GM21619 (cell line): Measurements from ENCODE around the gene HNRNPA3.
A peak's percentile ranks its signal among the peaks of the same experiment; 100 is the strongest.
"Not testable (repeated sequence)": the region's sequence is repeated elsewhere in the genome, so short reads cannot be mapped to it uniquely, and the experiment has no call there.

Experiments used
- ATAC-seq: cut with Tn5 transposase; IDR thresholded peaks from one replicate; pipeline ENCODE4 v1.9.1; 2021; ENCODE audit not compliant: unreplicated experiment

HNRNPA3 gene

DNA sequence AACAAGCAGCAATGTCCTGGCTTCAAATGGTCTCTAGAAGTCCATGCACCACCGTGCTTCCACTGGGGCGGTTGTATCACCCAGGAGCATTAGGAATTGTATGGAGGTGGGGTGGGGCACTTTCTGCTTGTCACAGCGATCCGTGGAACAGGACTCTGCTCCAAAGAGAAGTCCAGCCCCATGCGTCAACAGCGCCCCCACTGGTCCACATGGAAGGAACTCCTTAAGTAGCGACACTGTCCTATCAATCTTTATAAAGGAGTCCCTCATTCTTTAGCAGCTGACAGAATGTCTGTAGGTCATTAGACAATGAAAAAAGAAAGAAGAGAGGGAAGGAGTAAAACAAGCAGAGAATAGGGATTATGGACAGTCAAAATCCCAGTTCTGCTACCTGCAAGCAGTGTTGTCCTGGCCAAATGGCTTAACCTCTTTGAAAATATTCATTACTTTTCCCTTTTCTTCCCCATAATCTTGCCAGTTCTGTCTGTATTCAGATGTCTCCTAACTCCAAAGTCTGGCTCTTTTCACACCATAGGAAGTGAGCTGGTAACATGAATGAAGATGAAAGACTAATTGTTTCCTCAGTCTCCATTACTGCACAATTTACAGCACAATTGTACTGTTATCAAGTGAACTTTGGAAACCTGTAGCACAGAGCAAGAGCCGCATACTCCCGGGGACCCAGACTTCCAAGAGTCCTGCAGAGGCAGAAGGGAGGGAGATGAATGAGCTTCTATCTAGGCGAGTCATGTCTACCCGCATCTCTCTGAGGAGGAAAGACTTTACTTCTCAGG, 42.0 kb downstream of the HNRNPA3 start:
- no peak for ATAC-seq

DNA sequence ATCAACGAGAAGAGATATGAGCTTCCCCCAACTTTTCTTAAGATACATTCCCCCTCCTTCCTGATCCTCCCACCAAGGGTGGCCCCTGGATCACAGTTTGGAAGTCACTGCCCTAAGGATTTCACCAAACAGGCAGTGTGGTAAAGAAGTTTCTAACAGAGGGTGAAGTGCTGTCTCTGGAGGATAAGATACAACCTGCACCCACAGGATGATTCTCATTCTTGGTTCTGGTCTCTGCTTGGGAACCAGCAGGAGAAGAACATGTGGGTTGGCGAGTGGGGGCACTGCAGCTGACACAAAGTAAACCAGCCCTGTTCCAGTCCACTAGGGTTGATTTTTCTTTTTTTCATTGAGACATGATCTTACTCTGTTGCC, 42.6 kb downstream of the HNRNPA3 start:
- no peak for ATAC-seq

DNA sequence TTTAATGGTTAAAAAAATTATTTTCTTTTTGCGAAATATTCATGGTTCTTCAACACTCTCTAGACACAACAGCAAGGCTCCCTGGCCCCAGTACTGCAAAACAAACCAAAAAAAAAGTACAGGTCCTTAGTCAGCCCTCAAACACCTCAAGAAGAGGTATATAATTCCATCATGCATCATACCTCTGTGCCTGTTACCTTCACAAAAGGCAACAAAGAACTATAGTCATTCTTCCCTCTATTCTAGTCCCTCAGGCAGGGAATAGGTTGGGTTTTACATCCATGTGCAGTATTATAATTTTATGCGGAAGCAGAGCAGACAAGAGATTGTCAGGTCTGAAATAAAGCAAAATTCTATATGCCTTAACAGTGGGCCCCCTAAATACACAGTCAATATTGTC, 43.4 kb downstream of the HNRNPA3 start:
- ATAC-seq = no peak

DNA sequence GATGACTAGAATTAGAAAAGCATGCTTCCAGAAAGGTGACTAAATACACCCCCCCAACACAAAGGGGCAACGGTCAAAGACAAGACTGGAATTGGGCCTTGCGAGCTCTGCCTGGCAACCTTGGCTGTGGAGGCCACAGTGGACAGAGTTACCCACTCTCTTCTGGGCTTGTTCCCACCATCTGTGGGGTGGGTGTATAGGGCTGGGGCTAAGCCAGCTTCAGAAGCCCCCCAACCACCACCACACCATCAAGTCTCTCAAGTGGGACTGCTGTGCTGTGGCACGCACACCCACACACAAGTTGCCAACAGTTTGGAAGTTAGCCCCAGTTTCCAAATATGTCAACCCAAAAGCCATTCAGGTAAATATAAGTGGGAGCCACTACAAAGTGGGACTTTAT, 44.1 kb downstream of the HNRNPA3 start:
- no peak for ATAC-seq

DNA sequence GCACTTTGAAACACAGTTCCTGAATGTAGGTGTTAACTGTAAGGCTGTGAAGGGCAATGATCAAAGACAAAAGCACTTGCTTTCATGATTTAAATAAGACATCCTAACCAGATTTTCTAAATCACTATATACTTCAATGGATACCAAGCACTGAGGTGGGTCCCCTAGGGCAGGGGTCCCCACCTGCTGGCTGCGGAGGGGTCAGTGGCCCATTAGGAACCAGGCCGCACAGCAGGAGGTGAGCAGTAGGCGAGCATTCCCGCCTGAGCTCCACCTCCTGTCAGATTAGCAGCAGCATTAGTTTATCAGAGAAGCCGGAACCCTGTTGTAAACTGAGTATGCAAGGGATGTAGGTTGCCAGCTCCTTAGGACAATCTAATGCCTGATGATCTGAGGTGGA, 44.9 kb downstream of the HNRNPA3 start:
- ATAC-seq = no peak

DNA sequence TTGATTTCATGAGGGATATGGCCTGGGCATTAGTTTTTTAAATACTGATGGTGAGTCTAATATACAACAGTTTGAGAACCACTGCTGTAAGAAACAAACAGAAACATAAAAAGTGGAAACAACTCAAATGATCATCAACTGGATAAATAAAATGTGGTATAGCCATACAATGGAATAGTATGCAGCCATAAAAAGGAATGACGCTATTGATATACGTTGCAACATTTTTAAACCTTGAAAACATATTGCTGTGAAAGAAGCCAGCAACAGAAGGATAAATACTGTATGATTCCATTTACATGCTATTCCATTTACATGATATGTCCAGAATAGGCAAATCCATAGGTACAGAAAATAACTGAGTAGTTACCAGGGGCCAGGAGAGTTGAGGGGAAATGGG, 45.5 kb downstream of the HNRNPA3 start:
- no peak for ATAC-seq

DNA sequence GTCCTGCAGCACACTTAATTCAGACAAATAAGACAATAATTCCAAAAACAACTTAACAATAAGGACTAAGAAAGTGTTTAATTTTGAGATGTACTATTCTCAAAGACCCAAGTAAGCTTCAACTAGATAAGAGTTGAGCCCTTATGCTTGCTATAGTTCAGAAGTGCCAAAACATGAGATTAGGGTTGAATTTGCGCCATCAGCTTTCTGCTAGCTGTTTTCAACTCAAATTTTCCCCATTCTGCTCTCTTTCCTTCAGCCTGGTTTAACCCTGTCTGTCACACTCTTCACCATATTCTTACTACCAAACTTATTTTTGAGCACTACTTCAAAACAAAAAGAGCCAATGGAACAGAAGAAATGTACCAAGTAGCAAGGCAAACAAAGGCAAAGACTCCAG, 47.8 kb downstream of the HNRNPA3 start:
- no peak for ATAC-seq

DNA sequence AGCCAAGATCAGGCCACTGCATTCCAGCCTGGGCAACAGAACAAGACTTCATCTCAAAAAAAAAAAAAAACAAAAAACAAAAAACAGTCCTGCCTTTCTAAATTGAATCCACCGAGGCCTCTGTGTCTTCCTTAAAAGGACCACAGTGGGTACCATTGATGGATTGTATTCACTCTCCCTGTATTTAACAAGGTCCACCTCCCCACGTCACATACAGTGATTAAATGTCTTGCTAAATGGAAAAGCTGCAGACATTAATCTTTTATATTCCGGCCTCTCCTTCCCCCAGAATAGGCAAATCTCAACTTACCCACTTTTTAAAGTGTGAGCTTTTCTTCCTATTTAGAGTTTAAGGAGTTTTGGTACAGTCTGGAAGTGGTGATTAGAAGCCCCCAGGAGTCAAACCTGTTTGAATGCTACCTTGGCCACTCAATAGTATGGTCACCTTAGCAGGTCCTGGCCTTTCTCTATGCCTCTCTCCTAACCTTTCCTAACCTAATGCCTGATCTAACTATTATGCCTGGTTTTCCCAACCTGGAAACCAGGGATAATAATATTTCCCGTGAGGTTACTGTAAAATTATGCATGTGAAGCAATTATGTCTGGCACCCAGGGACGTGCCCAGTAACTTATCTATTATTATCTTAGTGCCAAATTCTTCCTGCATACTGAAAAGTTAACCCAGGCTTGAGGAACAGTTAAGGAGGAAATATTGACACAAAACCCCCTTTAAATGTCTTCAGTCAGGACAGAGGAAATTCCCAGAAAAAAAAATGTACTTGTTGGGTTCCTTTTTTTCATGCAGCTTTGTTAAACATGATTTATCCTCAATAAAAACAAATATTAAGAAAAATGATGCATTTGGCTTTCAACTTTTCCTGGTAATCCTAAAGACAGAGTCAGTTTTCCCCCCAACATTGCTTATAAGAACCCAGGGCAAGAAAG, 48.8 kb downstream of the HNRNPA3 start:
- no peak for ATAC-seq

DNA sequence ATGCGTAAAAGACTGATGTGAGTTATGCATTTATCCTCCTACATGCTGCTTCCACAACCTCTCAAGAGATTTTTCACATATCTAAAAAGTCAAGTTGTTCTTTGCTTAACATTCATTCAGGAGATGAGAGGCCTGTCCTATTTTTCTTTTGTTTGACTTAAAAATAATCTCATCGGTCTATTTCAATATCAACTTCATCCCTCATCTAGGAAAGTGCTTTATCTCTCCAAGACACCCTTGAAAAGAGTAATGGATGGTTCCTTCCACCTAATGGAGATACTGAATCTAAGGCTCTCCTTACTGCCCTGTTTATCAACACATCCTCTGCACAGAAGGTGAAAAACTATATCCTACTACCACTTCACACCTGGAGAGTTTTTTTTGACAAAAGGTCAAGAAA, 49.5 kb downstream of the HNRNPA3 start:
- ATAC-seq = no peak

DNA sequence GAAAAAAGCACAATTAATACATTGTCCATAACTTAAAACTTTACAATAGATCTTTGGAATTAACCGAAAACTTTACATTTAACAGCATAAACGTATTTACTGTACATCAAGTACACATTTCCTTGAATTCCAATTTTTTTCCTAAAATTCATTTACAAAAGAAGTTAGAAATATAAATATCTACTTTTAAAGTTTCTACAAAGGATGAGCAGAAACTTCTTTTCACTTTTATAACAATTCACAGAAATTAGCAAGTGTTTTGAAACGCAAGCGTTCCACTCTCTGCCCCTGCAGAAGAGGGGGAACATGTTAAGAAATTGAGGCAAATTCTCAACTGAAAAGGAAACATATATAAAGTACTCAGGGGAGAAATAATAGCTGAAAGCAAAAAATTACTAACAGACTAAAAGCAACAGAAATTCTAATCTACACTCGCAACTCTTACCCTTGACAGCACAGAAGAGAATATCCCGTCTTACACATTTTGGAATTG, 50.4 kb downstream of the HNRNPA3 start:
- ATAC-seq = no peak

DNA sequence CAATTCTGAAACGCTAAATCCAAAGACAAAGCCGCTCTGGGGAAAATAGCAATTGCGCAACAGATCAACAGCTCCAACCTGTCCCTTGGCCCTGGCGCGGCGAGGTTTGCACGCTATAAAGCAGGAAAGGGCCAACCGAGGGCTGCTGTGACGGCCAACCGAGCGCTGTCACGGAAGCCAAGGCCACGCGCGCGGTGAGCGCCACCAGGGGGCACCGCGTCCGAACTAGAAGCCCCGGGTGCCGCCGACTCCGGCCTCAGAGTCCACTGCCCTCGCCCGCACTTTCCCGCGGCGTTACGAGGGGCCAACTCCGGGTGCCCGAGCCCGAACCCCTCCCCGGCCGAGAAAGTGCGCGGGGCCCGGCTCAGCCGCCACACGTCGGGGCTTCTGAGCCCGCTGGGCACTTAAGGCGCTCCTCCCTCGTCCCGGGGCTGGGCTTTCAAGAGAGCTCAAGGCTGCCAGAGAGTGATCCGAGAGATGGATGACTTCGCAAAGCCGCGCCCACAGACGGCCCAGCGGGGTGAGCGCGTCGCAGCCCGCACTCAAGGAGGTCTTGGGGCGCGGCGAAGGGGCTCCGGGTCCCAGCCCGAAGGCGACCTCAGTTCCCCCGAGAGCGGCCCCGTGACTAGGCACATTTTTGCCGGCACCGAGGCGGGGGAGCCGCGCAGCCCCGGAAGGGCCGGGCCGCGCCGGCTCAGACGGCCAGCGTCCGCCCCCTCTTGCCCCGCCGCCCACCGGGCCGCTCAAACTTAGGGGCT, 51.0 kb downstream of the HNRNPA3 start:
- peak; percentile 46 for ATAC-seq

DNA sequence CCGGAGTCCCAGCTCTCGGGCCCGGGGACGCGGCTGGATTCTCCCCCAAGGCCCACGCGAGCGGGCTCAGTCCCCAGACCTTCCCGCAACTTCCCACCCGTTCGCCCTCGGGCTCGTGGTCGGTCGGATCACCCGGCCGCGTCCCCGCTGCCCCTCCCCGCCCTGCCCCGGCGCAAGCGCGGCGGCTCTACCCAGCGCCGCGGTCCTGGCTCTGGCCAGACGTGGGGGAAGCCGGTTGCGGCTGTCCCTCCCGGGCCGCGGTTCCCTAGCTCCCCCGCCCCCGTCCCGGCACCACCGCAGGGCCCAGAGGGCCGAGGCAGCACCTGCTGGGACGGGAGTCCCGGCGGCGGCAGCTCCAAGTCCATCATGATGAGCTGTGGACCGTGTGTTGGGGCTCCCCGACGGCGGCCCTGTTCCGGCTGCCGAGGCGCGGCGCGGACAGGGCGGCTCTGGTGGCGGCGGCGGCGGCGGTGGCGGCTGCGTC, 51.7 kb downstream of the HNRNPA3 start:
- peak; percentile 14 for ATAC-seq

DNA sequence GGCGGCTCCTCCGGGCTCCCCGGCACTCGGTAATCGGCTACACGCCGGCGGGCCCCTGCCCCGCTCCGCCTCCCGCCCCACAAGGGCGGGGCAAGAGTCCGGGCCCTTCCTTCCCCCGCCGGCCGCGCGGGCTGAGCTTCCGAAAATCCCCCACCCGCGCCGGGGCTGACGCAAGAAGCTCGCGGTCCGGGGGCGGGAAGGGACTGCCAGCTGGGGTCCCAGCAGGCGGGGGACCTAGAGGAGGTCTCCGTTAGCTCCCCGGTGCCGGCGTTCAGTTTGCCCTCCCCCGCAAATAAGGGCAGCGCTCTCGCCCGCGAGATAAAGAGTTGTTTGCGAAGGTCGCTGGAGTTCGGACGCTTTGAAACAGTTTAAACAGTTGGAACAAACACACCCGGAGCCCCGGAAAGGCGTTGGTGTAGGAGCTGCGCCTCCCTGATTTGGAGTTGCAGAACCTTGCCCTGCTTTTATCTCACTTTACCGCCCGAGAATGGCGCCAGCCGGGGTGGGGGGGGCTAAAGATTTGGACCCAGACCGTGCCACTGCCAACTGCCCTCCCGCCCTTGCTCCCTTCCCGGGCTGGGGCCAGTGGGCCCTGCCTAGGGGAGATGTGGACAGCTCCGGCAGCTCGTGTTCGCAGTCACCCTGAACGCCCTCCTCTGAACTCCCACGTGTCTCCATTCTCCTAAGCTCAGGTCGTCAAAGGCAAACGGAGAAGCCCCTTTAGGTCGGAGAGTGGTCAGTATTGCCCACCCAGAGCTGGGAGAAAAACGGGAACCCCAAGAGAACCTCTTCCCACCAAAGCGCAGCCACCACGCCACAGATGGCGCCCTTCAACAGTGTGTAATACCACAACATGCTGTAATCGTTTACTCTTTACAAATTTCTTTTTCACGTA, 52.3 kb downstream of the HNRNPA3 start, which contains the start of gene NFE2L2:
TSS of gene NFE2L2 (minus strand) at position 35 of the 895 bp plus-strand sequence. CDS start 151 bp downstream, outside the sequence.
- ATAC-seq = peak; percentile 56

DNA sequence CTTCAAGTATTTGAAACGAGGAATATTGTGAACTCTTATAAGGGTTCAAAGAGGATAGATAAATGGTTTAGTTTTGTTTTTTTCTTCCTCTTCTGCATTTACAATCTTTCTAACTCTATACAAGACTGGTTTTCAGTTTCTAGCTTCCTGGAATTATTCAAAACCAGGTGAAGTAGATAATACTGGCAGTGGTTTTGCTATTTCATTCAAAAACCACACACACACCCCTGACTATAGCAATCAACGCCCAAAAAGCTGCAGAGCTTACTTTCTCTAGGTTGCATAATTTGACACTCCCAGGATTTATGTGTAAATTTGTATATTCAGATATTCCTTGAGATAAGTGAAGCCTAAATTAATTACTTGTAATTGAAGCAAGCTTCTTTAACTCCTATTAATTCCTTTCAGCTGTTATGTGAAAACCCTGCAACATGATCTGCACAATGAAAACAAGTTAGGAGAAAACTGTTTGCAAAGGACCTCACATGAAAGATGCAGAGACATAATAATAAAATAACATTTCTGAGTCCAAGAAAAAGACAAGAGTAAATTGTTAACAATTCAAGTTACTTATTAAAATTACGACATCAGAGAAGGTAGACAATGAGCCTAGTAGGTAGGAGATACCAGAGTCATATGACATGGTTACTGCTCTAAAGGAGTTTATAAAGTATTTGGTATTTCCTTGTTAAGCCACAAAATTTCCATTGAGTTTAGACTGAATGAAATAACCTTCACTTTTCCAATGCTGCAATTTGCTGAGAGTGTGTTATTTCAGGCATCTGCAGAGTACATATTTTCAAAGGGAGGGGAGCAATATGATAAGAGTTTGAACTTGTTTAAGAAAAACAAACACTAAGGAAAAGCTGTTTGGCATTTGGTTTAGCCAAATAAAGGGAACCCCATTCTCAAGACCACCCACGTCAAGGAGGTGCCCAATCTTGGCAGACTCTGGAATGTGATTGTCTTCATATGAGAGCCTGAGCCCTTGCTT, 53.5 kb downstream of the HNRNPA3 start:
- no peak for ATAC-seq

DNA sequence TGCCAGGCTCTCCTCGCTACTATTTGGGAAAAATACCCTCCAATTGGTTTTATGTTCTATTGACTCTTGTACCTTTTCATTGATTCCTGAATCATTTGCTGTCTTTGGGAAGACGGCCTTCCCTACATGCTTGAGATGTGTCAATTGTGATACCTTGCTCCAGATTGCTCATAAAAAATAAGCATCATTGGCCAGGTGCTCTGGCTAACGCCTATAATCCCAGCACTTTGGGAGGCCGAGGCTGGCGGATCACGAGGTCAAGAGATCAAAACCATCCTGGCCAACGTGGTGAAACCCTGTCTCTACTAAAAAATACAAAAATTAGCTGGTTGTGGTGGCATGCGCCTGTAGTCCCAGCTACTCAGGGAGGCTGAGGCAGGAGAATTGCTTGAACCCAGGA, 54.4 kb downstream of the HNRNPA3 start:
- ATAC-seq = not testable (repeated sequence)

DNA sequence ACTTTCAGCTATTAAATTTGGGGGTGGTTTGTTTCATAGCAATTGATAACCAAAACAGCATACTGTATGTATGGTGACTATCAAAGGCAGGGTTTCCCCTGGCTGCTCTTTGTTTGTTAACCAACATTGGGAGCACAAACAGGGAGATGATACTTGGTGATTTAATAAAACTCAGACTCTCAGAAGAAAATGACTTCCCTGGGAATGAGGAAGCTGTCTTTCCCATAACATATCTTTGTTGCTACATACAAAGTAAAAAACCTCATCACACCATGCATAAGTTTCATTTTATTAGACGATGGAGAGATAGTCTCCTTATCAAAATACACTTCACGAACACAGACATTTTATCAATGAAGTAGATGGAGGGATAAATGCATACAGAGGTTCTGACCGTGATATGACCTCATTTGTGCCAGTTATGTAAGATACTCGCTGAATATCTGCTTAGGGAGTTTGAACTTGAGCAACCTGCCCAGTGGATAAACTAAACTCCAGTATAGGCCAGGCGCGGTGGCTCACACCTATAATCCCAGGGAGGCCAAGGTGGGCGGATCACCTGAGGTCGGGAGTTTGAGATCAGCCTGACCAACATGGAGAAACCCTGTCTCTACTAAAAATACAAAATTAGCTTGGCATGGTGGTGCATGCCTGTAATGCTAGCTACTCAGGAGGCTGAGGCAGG, 55.7 kb downstream of the HNRNPA3 start:
- no peak for ATAC-seq

DNA sequence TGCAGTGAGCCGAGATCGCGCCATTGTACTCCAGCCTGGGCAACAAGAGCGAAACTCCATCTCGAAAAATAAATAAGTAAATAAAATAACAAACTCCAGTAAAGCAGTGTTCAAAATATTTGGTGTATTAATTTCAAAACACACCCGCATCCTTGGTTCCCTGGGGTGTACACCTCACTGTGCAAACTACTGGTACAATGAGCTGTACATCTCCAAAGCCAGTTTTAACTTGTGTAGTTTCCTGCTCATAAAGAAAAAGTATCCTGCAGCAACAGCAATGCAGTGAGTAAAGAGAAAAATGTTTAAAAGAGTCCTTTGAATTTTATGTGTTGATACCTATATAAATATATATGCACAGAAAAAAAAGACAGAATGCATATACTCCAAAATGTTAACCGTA, 56.3 kb downstream of the HNRNPA3 start:
- no peak for ATAC-seq

DNA sequence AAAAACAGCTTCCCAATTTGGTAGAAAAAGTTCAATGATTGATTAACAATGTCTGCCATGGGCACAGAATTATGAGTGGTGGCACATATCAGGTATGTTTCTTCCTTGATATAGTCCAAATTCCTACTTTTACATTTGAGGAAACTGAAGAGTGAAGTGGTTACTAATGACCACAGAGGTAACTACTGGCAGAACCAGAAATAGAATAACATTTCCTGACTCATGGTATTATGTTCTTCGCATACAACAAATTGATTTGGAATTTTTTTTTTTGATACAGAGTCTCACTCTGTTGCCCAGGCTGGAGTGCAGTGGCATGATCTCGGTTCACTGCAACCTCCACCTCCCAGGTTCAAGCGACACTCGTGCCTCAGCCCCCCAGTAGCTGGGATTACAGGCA, 57.9 kb downstream of the HNRNPA3 start:
- no peak for ATAC-seq
